Upper lobe of left lung (tissue), 4 donors: ENCODE data around the gene NEDD4L.

Source experiments
- EP300 ChIP-seq, 4 donors: sonication (generic); formaldehyde crosslinking; IDR thresholded peaks; one replicate each; pipeline ENCODE4 v1.5.1; 2017; ENCODE audit warnings: antibody characterized with exemption in 4 of 4, control low read depth in 2 of 4
- POLR2A ChIP-seq, 4 donors: fragments of 450-650 bp; IDR thresholded peaks; one replicate each; pipeline ENCODE4 v1.5.1; 2016 to 2017; ENCODE audit warnings: antibody characterized with exemption in 4 of 4, mild to moderate bottlenecking in 2 of 4
- POLR2AphosphoS5 ChIP-seq, 2 donors: sonication (generic); formaldehyde crosslinking; IDR thresholded peaks; one replicate each; pipeline ENCODE4 v1.5.1; 2017; ENCODE audit warnings: antibody characterized with exemption in 2 of 2
- TF ChIP-seq, protein P1 (sequence below), 6 experiments: fragments of 450-650 bp in 4 of 6; fragments of 200-600 bp in 2 of 6; sonication (generic) in 2 of 6; IDR thresholded peaks; one replicate each; pipeline ENCODE4 v1.5.1; 2016 to 2019; ENCODE audit warnings: antibody characterized with exemption in 6 of 6

DNA sequence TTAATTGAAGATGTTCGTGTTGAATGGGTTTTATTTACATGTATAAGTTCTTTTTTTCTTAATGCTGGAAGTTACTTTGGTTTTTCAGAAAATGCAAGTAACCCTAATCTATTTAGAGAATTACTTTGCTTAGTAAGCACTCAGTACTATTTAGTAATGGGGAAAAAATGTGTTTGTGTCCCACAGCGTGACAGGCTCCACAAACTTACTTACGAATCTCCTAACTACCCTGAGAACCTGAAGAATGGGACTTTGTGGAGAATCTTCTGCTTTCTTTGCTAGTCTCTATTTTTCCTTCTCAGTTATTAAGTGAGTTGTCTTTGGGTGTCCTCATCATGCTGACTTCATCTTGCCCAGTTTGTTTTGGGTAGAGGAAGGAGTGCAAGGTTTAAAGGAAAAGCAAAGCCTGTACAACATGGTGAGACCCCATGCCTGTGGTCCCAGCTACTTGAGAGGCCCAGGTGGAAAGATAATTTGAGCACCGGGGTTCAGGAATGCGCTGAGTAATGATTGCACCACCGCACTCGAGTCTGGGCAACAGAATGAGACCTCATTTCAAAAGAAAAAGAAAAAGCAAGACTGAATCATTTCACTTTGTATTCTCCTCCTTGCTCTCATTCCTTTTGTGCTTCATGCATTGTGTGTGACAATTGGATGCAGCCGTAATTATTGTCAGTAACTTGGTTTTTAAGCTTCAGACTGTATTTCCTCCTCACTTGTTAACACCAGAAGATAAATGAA lies 10.2 kb downstream of the NEDD4L start:
- TF ChIP-seq, protein P1, sequence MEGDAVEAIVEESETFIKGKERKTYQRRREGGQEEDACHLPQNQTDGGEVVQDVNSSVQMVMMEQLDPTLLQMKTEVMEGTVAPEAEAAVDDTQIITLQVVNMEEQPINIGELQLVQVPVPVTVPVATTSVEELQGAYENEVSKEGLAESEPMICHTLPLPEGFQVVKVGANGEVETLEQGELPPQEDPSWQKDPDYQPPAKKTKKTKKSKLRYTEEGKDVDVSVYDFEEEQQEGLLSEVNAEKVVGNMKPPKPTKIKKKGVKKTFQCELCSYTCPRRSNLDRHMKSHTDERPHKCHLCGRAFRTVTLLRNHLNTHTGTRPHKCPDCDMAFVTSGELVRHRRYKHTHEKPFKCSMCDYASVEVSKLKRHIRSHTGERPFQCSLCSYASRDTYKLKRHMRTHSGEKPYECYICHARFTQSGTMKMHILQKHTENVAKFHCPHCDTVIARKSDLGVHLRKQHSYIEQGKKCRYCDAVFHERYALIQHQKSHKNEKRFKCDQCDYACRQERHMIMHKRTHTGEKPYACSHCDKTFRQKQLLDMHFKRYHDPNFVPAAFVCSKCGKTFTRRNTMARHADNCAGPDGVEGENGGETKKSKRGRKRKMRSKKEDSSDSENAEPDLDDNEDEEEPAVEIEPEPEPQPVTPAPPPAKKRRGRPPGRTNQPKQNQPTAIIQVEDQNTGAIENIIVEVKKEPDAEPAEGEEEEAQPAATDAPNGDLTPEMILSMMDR (IDR thresholded peaks at IDR 0.05), result no peak
- TF ChIP-seq POLR2AphosphoS5 (IDR thresholded peaks at IDR 0.05), result no peak
- peak in 1 of 4 donors; percentile 15 for TF ChIP-seq POLR2A (IDR thresholded peaks at IDR 0.05)
- no peak for TF ChIP-seq EP300 (IDR thresholded peaks at IDR 0.05)
